ENCODE measurements around the gene RTCB. TPM values are rescaled to one million over a fixed set of nuclear protein-coding genes. Genes with fewer than 3 reads are reported as not detected.

Gene RTCB
- total RNA-seq, 1 experiment from 2014 or later, result 108 TPM

GRCh38 chr22:32341122-32341740 is 70.8 kb downstream of the RTCB start:
- no peaks in the 10 kb centered on the region for H3K36me3 Mint-ChIP-seq (ENCODE audit: insufficient read depth, unreplicated experiment)
- intact Hi-C loops (cut with micrococcal nuclease; ENCODE audit: unreplicated experiment), result no loop called here
- no peak overlapping the region for H3K4me3 Mint-ChIP-seq (ENCODE audit: low read depth, unreplicated experiment)
- TF ChIP-seq, protein P1, sequence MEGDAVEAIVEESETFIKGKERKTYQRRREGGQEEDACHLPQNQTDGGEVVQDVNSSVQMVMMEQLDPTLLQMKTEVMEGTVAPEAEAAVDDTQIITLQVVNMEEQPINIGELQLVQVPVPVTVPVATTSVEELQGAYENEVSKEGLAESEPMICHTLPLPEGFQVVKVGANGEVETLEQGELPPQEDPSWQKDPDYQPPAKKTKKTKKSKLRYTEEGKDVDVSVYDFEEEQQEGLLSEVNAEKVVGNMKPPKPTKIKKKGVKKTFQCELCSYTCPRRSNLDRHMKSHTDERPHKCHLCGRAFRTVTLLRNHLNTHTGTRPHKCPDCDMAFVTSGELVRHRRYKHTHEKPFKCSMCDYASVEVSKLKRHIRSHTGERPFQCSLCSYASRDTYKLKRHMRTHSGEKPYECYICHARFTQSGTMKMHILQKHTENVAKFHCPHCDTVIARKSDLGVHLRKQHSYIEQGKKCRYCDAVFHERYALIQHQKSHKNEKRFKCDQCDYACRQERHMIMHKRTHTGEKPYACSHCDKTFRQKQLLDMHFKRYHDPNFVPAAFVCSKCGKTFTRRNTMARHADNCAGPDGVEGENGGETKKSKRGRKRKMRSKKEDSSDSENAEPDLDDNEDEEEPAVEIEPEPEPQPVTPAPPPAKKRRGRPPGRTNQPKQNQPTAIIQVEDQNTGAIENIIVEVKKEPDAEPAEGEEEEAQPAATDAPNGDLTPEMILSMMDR (IDR thresholded peaks at IDR 0.05; ENCODE audit: unreplicated experiment), result no peak
- H3K27me3 Mint-ChIP-seq (ENCODE audit: unreplicated experiment), result peaks cover 78% of the 10 kb centered on the region
- CTCF ChIA-PET, result no interaction called here
- BruUV-seq (replicated peaks), result no TSS peak
- H3K27ac Mint-ChIP-seq (ENCODE audit: unreplicated experiment), result no peak overlapping the region
- no peaks in the 10 kb centered on the region for H3K9me3 Mint-ChIP-seq (ENCODE audit: low read depth, unreplicated experiment)
- H3K4me1 Mint-ChIP-seq (ENCODE audit: low read depth, unreplicated experiment), result no peaks in the 10 kb centered on the region
- DNase-seq, result no peak

DNA sequence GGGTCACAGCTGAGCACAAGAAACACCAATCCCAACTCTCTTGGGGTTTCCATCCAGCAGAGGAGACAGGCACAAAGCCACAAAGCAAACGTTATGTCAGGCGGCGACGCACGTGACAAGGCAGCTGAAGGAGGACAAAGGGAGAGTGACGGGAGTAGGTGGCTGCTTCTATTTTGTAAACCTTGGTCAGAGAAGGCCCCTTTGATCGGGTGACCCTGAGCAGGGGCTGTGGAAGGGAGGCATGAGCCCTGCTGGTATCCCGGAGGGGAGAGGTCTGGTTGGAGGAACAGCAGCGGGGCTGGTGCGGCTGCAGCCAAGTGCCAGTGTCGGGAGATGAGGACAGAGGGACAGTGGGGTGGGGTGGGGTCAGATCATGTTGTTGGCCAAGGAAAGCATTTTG is 71.6 kb downstream of the RTCB start:
- TF ChIP-seq, protein P1 (IDR thresholded peaks at IDR 0.05; ENCODE audit: unreplicated experiment), result no peak
- Mint-ChIP-seq H3K4me3 (ENCODE audit: low read depth, unreplicated experiment) (no peak overlapping the region), H3K27me3 (ENCODE audit: unreplicated experiment) (peaks cover 82% of the 10 kb centered on the region), H3K4me1 (ENCODE audit: low read depth, unreplicated experiment) (no peaks in the 10 kb centered on the region), H3K27ac (ENCODE audit: unreplicated experiment) (no peak overlapping the region), H3K9me3 (ENCODE audit: low read depth, unreplicated experiment) (no peaks in the 10 kb centered on the region), H3K36me3 (ENCODE audit: insufficient read depth, unreplicated experiment) (no peaks in the 10 kb centered on the region)
- intact Hi-C loops (cut with micrococcal nuclease; ENCODE audit: unreplicated experiment), result no loop called here
- DNase-seq, result no peak
- no TSS peak for BruUV-seq (replicated peaks)
- CTCF ChIA-PET, result no interaction called here

DNA sequence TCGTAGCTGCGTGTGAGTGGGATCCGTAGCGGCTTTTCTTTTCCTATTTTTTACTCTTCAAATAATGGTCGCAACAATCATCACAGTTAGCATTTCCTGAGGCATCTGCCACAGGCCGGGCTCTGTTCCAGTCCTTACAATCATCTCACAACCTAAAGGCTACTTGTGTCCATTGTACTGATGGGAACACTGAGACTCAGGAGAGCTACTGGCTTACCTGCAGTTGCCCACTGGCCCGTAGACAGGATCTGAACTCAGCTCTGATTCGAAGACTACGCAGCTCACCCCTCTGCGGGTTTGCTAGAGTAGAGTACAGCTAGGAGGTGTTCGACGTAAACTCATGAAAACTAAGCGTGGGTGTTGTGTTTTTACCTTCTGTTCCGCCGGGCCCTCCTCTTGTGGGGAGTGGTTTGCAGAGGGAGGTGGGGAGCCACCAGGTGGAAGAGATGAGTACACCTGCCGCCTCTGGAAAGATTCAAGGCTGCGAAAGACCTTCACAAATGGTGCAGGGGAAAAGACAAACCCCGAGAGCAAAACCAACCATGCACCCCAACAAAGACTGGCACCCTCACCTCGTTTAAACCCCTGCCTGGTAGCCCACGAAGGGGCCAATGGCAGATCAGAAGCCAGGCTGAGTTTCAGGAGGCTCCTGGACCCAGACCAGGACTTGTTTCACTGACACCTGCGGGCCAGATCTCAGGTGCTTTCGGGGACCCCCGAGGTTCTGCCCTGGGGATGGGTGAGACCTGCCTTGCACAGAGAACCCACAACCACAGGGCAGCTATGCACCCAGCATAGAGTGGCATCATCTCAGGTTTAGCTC is 72.6 kb downstream of the RTCB start:
- Mint-ChIP-seq H3K4me3 (ENCODE audit: low read depth, unreplicated experiment) (no peak overlapping the region), H3K27me3 (ENCODE audit: unreplicated experiment) (peaks cover 91% of the 10 kb centered on the region), H3K4me1 (ENCODE audit: low read depth, unreplicated experiment) (no peaks in the 10 kb centered on the region), H3K9me3 (ENCODE audit: low read depth, unreplicated experiment) (no peaks in the 10 kb centered on the region), H3K27ac (ENCODE audit: unreplicated experiment) (no peak overlapping the region), H3K36me3 (ENCODE audit: insufficient read depth, unreplicated experiment) (no peaks in the 10 kb centered on the region)
- TF ChIP-seq, protein P1 (IDR thresholded peaks at IDR 0.05; ENCODE audit: unreplicated experiment), result no peak
- intact Hi-C loops (cut with micrococcal nuclease; ENCODE audit: unreplicated experiment), result no loop called here
- CTCF ChIA-PET, result no interaction called here
- DNase-seq, result no peak
- no TSS peak for BruUV-seq (replicated peaks)

DNA sequence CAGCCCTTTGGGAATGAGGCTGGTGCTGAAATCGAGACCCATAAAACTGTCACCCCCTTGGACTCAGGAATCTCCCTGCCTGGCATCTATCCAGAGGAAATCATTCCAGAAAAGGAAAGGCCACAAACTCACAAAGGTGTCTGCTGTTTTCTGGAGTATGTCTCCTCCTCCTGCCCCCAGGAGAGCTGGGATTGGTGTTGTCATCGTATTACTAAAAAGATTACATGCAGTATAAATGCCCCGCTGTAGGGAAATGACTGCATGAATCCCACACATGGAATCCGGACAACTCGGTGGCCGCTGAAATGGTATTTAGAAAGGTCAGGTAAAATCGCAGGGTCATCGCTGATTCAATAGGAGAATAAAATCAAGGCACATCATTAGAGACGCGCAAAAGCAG is 73.3 kb downstream of the RTCB start:
- peaks cover 91% of the 10 kb centered on the region for H3K27me3 Mint-ChIP-seq (ENCODE audit: unreplicated experiment)
- DNase-seq, result no peak
- no peak overlapping the region for H3K4me3 Mint-ChIP-seq (ENCODE audit: low read depth, unreplicated experiment)
- CTCF ChIA-PET, result no interaction called here
- no TSS peak for BruUV-seq (replicated peaks)
- TF ChIP-seq, protein P1 (IDR thresholded peaks at IDR 0.05; ENCODE audit: unreplicated experiment), result no peak
- H3K36me3 Mint-ChIP-seq (ENCODE audit: insufficient read depth, unreplicated experiment), result no peaks in the 10 kb centered on the region
- no peaks in the 10 kb centered on the region for H3K4me1 Mint-ChIP-seq (ENCODE audit: low read depth, unreplicated experiment)
- H3K27ac Mint-ChIP-seq (ENCODE audit: unreplicated experiment), result no peak overlapping the region
- H3K9me3 Mint-ChIP-seq (ENCODE audit: low read depth, unreplicated experiment), result no peaks in the 10 kb centered on the region
- intact Hi-C loops (cut with micrococcal nuclease; ENCODE audit: unreplicated experiment), result no loop called here

Other genes with a start within 250 kb of the RTCB start
- gene RFPL2, start 207.2 kb downstream of the RTCB start, total RNA-seq (2022), result 0.52 and 0.71 TPM in 2 replicates
- gene SLC5A4, start 156.9 kb downstream of the RTCB start, total RNA-seq (2022), result not detected in 2 replicates
- gene RFPL3, start 54.4 kb downstream of the RTCB start, total RNA-seq (2022), result not detected in 2 replicates
- gene BPIFC, start 52.2 kb upstream of the RTCB start, total RNA-seq (2022), result not detected in 2 replicates
- 75.0 and 75.7 TPM in 2 replicates for gene FBXO7, start 62.6 kb upstream of the RTCB start, total RNA-seq (2022)